Measurements from ENCODE around the gene RRP8. TPM values are rescaled to one million over a fixed set of nuclear protein-coding genes. Genes with fewer than 3 reads are reported as not detected.

RRP8 gene
- total RNA-seq, 1 experiment from 2014 or later, result 17.8 TPM

DNA sequence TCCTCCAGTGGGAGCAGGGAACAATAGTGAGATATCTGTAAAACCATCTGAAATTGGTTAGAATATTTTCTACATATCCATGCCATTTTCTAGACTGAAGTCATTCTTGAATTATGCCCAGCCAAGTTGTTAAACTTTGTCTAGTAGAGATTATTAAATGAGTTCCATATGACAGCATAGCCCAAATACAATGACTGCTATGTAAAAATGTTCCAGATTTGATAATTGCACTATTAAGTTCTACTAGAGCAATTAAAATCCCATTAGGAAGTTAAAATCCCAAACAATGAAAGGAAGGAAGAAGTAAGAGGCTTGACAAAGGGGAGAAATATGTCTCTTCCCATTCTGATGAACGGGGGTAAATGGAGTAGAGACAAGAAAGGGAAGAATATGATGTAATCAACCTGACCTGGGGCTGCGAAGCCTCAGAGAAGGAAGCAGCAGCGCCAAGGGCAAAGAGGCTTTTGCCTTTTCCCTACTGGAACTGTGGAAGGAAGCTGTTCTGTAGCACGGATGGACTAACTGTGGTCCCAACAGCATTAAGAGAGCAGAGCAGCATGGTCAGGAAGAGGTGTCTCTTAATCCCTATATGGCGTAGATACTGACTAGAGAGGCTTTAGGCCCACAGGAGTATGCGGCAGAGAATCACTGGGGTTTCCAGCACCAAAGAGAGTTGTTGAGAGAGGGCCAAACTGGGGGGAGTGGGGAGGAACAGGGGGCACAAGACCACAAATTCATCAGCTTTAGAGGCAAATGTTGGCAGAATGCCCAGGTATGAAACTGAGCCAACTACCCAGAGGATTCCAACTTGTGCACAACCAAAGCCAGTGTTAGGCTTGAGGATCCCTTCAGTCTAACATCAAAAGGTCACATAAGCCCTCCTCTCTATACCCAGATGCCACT is 26.7 kb downstream of the RRP8 start:
- TF ChIP-seq, protein P1, sequence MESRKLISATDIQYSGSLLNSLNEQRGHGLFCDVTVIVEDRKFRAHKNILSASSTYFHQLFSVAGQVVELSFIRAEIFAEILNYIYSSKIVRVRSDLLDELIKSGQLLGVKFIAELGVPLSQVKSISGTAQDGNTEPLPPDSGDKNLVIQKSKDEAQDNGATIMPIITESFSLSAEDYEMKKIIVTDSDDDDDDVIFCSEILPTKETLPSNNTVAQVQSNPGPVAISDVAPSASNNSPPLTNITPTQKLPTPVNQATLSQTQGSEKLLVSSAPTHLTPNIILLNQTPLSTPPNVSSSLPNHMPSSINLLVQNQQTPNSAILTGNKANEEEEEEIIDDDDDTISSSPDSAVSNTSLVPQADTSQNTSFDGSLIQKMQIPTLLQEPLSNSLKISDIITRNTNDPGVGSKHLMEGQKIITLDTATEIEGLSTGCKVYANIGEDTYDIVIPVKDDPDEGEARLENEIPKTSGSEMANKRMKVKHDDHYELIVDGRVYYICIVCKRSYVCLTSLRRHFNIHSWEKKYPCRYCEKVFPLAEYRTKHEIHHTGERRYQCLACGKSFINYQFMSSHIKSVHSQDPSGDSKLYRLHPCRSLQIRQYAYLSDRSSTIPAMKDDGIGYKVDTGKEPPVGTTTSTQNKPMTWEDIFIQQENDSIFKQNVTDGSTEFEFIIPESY (IDR thresholded peaks at IDR 0.05; ENCODE audit: extremely low read depth, insufficient replicate concordance, low read length), result no peak
- TF ChIP-seq, protein P2, sequence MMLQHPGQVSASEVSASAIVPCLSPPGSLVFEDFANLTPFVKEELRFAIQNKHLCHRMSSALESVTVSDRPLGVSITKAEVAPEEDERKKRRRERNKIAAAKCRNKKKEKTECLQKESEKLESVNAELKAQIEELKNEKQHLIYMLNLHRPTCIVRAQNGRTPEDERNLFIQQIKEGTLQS (IDR thresholded peaks at IDR 0.05), result no peak
- no peak for TF ChIP-seq ELF1 (IDR thresholded peaks at IDR 0.05; ENCODE audit: borderline replicate concordance, low read depth)
- TF ChIP-seq, protein P3, sequence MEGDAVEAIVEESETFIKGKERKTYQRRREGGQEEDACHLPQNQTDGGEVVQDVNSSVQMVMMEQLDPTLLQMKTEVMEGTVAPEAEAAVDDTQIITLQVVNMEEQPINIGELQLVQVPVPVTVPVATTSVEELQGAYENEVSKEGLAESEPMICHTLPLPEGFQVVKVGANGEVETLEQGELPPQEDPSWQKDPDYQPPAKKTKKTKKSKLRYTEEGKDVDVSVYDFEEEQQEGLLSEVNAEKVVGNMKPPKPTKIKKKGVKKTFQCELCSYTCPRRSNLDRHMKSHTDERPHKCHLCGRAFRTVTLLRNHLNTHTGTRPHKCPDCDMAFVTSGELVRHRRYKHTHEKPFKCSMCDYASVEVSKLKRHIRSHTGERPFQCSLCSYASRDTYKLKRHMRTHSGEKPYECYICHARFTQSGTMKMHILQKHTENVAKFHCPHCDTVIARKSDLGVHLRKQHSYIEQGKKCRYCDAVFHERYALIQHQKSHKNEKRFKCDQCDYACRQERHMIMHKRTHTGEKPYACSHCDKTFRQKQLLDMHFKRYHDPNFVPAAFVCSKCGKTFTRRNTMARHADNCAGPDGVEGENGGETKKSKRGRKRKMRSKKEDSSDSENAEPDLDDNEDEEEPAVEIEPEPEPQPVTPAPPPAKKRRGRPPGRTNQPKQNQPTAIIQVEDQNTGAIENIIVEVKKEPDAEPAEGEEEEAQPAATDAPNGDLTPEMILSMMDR (IDR thresholded peaks at IDR 0.05 in 2 of 3, conservative IDR thresholded peaks at IDR 0.05 in 1 of 3; ENCODE audit: borderline replicate concordance in 1 of 3, insufficient read depth in 1 of 3, low read depth in 2 of 3, low read length in 2 of 3), result no peak
- no peak for TF ChIP-seq FOSL1 (IDR thresholded peaks at IDR 0.05; ENCODE audit: low read depth)
- no peak for TF ChIP-seq SIN3A (IDR thresholded peaks at IDR 0.05; ENCODE audit: low read depth)
- no peak overlapping the region for H3K4me3 ChIP-seq (replicated peaks in 1 of 2; ENCODE audit: low read depth in 1 of 2, low read length in 2 of 2)
- H3K9me2 ChIP-seq (ENCODE audit: insufficient read depth), result no peaks in the 10 kb centered on the region
- H2AFZ ChIP-seq (ENCODE audit: low read depth, low read length, poor library complexity, severe bottlenecking), result no peak overlapping the region
- H3K27me3 ChIP-seq (ENCODE audit: insufficient read depth, low read length), result no peaks in the 10 kb centered on the region
- H3K4me1 ChIP-seq (ENCODE audit: control insufficient read depth in 1 of 2, insufficient read depth in 2 of 2, low read length in 2 of 2), result no peaks in the 10 kb centered on the region
- POLR2A ChIA-PET, result no interaction called here
- H3K27ac ChIP-seq (ENCODE audit: low read depth, low read length), result no peak overlapping the region
- peaks cover 5% of the 10 kb centered on the region; the same call in 1 of the 2 replicates for H3K79me2 ChIP-seq (ENCODE audit: insufficient read depth, low read length)
- no peak for DNase-seq (ENCODE audit: low read depth, low spot score)
- ATAC-seq, result no peak
- H4K20me1 ChIP-seq (ENCODE audit: insufficient read depth), result no peaks in the 10 kb centered on the region
- RAD21 ChIA-PET (ENCODE audit: low non-redundant PET in 1 of 2, low total read pairs in 2 of 2, uncharacterized antibody in 2 of 2, unreplicated experiment in 2 of 2), result no interaction called here
- BruUV-seq (replicated peaks), result no TSS peak
- intact Hi-C loops (cut with micrococcal nuclease), result no loop called here
- H3K4me2 ChIP-seq (ENCODE audit: low read length), result no peak overlapping the region
- H3K36me3 ChIP-seq (ENCODE audit: control insufficient read depth in 1 of 2, insufficient read depth in 2 of 2, low read length in 2 of 2), result no peaks in the 10 kb centered on the region
- H3K9ac ChIP-seq (ENCODE audit: low read length), result no peak overlapping the region
- H3K9me3 ChIP-seq (ENCODE audit: control insufficient read depth in 1 of 2, insufficient read depth in 1 of 2, low read depth in 1 of 2, low read length in 2 of 2), result no peaks in the 10 kb centered on the region
- CTCF ChIA-PET, result no interaction called here

All from HCT116 (cell line).